Measurements from ENCODE around the gene TAMALIN.
"Not testable (repeated sequence)": the region's sequence is repeated elsewhere in the genome, so short reads cannot be mapped to it uniquely, and the experiment has no call there.

Gene TAMALIN

DNA sequence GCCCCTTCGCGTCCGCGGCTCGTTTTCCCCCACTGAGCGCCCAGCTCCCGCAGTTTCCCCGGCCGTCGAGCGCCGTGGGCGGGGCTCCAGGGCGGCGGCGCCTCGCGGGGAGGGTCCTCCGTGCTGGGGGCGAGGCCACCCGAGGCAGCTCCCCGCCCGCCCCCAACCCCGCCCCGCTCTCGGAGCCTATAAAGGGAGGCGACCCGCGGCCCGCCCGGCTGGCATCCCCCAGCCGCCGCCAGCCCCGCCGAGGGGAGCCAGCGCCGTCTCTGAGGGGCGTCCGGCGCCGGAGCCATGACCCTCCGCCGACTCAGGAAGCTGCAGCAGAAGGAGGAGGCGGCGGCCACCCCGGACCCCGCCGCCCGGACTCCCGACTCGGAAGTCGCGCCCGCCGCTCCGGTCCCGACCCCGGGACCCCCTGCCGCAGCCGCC lies at the start of gene TAMALIN:
Gene TAMALIN (plus strand): TSS at position 221 of the 432 bp plus-strand sequence. CDS start 74 bp downstream, at position 295.
- DNase-seq (ENCODE audit: low read depth in 1 of 2, low spot score in 1 of 2), result peak; percentile 49 to 60

DNA sequence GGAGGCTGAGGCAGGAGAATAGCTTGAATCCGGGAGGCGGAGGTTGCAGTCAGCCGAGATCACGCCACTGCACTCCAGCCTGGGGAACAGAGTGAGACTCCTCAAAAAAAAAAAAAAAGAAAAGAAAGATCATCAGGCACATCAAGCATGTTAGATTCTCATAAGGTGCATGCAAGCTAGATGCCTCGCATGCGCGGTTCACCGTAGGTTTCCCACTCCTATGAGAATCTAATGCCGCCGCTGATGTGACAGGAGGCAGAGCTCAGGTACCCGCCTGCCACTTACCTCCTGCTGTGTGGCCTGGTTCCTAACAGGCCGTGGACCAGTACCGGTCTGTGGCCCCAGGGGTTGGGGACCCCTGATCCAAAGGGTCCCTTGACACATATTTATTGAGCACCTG lies 48.2 kb upstream of the TAMALIN start:
- DNase-seq (ENCODE audit: low read depth in 1 of 2, low spot score in 1 of 2), result no peak

DNA sequence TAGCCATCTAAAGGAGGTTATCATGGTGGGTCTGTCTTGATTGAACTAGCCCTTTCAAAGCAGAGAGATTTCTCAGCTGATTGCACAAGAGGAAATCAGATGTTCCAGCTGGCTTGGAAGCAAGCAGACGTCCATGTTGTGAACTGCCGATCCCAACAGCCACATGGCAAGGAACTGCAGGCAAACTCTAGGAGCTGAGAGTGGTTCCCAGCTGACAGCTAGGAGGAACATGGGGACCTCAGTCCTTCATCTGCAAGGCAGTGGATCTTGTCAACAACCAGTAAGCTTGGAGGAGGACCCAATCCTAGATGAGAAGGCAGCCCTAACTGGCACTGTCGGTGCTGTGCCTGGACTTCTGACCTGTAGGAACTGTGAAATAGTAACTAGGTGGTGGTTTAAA lies 47.5 kb upstream of the TAMALIN start:
- DNase-seq (ENCODE audit: low read depth in 1 of 2, low spot score in 1 of 2), result no peak

DNA sequence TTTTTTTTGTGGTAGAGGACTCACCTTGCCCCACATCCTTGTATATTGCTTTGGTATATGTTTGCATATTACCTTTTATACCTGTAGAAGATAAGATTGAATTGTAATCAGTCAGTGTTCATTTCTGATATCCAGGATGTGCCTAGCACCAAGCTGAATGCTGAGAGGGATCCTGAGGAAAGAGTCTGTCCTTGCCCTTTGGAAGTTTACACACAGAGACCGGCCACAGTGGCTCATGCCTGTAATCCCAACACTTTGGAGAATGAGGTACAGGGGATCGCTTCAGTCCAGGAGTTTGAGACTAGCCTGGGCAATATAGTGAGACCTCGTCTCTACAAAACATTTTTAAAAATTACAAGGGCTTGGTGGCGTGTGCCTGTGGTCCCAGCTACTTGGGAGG lies 46.8 kb upstream of the TAMALIN start:
- no peak for DNase-seq (ENCODE audit: low read depth in 1 of 2, low spot score in 1 of 2)

DNA sequence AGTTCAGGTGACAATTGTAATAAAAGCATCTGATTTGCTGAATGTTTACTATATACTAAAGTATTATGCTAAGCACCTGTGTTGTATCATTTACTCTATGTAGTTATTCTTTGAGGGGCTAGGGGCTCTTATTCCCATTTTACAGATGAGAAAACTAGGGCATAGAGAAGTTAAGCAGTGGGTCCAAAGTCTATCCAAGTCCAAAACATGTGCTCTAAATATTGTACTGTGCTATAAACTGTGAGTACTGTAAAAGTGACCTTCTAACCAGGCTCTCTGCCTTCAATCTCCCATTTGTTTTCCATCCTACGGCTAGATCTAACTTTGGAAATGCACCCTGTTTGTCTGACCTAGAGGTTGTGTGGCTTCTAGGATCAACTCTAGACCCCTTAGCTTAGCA lies 46.3 kb upstream of the TAMALIN start:
- no peak for DNase-seq (ENCODE audit: low read depth in 1 of 2, low spot score in 1 of 2)

DNA sequence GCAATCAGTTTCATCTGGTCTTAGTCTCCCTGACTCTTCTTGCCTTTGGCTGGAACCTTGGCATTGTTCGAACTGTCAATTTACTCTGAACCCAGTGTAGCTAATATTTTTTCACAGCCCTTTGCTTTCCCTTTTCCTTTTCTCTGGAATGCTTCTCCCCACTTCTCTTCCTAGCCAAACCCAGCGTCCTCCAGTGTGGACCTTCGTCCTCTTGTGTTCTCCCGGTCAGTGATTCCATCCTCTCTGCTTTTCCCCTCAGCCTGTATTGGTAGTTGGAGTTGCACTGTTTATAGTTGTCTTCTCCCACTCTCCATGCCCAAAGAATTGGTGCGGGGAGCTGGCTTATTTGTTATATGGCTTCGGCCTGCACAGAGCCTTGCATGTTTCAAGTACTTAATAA lies 45.9 kb upstream of the TAMALIN start:
- DNase-seq (ENCODE audit: low read depth in 1 of 2, low spot score in 1 of 2), result no peak

DNA sequence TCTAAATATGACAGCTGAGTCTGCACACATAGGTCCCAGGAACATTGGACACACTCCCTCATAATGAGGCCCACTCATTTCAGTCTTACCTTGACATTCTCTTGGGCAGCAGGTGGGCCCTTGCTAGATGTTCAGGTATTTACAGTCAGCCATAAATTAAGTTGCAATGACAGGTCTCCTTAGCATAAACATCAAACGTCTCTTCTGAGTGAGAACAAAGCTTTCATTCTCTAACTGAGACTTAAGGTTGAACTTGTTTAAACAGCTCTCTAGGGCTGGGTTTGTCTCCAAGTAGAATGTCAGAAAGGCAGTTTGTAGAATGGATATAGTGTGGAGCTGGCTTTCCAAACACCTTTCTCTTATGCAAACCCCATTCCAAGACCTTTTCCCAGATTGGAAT lies 44.9 kb upstream of the TAMALIN start:
- DNase-seq (ENCODE audit: low read depth in 1 of 2, low spot score in 1 of 2), result no peak

DNA sequence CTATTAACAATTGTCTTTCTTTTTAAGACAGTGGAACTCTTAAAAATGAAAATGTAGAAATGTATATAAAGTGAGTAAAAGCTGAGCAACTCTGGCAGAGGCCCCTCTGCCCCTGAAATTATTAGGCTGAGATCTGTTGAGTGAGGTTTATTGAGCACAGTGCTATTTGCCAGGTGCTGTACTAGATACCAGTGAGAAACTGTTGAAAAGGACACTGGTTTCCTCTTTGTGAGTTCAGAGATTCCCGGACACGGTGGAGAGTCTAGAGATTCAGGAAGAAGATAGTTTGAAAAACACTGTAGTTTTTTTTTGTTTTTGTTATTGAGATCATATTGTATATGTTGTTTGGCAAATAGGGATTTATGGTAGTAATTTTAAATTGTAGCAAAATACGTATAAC lies 44.0 kb upstream of the TAMALIN start:
- no peak for DNase-seq (ENCODE audit: low read depth in 1 of 2, low spot score in 1 of 2)

DNA sequence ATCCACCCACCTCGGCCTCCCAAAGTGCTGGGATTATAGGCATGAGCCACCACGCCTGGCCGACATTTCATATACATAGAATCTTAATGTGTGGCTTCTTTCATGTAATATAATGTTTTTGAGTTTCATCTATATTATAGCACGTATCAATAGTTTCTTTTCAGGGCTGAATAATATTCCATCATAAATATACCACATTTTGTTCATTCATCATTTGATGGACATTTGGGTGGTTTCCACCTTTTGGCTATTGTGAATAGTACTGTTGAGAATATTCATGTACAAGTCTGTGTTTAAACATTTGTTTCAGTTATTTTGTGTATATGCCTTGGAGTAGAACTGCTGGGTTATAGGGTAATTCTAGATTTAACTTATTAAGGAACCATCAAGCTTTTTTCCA lies 43.3 kb upstream of the TAMALIN start:
- no peak for DNase-seq (ENCODE audit: low read depth in 1 of 2, low spot score in 1 of 2)

DNA sequence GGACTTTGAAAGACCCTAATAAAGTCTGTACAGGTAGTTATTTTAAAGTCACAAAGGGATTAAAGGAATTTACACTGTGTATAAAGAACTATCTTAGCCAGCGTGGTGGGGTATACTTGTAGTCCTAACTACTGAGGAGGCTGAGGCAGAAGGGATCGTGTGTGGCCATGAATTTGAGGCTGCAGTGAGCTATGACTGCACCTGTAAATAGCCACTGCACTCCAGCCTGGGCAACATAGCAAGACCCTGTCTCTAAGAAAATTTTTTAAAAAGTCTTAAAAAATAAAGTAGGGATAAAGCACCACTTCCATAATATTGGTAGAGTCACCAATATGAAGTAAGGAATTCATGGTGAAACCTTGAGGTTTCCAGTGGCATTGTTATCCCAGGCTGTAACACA lies 37.1 kb upstream of the TAMALIN start:
- no peak for DNase-seq (ENCODE audit: low read depth in 1 of 2, low spot score in 1 of 2)

DNA sequence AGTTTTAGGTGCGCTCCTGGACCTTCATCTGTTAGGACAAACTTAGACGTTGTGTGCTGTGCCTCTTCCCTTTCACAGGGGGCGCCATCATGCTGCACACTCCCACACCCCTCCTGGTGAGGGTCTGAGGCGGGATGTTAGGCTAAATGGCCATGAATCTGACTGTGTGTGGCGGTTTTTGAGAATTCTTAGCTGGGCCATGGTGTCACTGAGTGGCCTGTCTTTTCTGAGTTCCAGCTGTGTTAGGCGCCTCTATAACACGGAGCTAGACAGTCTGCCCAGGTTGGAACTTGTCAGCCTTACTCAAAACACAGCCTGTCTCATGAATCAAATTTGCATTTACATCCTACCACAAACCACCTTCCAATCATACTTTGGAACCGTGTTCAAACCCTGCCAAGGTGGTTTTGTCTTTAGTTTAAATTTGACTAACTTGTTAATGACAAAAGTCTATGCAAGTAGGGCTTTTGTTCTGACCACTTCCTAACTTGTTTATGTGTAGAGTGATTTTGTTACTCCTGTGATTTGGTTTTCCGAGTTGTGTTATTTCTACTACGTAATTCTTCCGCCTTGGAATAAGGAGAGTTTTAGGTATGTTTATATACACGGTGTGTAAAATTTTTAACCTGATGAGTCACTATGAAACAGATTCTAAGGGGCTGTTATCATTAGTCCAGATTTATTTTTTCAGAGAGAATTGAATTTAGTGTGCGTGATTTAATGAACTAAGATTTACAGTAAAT lies 35.7 kb upstream of the TAMALIN start:
- peak in 1 of 2 donors; percentile 44 for DNase-seq (ENCODE audit: low read depth in 1 of 2, low spot score in 1 of 2)

DNA sequence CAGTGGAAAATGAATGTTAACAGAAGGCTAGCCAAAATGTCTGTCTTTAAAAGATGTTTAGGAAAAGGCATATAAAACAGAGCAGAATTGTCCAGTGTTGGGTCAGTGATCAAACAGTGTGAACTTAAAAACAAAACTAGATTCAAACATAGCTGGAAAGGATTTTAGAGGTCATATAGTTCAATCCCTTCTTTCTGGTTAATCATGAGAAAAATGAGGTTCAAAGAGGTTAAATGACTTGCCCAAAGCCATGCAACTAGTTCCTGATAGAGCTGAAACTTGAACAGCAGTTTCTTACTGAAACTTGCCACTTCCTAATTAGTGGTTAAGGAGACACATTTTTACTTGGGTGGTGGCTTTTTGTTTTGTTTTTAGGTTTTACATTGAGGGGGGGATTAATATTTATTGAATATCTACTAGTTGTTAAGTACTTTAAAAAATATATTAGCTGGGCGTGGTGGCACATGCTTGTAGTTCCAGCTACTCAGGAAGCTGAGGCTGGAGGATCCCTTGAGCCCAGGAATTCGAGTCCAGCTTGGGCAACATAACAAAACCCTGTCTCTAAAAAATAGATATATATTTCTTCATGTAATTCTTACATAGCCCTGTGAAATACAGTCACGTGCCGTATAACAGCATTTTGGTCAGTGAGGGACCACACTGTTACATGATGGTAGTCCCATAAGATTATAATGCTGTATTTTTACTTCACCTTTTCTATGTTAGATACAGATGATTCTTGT lies 34.9 kb upstream of the TAMALIN start:
- DNase-seq (ENCODE audit: low read depth in 1 of 2, low spot score in 1 of 2), result no peak

DNA sequence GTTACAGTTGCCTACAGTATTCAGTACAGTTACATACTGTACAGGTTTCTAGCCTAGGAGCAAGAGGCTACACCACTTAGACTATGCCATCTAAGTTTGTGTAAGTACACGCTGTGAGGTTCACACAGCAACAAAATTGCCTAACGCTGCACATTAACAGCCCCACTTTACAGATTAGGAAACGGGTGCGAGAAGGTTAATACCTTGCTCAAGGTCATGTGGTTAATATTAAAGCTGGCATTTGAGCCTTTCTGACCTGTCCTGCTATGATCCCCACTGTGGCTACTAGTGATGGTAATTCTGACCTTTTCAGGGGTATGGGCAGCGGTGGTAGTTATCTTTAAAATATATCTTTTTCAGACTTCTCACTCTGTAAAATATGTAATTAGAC lies 34.3 kb upstream of the TAMALIN start:
- DNase-seq (ENCODE audit: low read depth in 1 of 2, low spot score in 1 of 2), result no peak

DNA sequence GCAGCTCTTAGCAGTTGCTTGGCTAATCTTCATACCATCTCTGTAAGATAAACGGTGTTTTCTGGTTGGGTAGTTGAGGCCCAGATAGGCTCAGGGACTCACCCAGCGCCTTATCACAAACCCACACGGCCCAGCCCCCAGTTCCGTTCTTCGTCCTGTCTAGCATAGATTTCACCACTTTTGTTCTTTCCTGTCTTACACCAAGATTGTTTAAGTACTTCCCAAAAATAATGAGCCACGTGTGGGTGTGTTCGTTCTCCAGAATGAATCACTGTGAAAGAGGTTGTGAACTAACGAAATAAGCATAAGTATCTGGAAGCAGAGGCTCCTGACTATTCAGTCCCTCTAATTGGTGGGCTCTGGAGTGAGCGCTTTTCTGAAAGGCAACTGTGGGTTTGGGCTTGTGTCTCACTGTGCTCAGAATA lies 33.9 kb upstream of the TAMALIN start:
- peak in 1 of 2 donors; percentile 35 for DNase-seq (ENCODE audit: low read depth in 1 of 2, low spot score in 1 of 2)

DNA sequence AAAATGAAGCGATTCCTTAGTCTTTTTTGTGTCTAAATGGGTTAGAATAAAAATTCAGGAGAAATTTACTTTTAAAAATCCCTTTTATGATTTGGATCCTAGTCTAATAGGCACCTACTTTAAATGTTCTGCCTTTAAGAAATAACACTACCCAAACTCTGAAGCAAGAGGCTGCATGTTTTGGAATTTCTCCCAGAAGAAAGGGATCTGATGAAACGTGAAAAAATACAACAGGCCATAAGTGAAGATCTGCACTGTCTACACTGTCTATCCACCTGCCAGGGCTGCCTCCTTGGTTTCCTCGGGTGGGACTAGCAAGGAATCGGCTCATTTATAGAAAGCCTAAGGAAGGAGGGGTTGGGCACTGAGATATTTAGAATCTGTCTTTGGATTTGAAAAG lies 33.2 kb upstream of the TAMALIN start:
- no peak for DNase-seq (ENCODE audit: low read depth in 1 of 2, low spot score in 1 of 2)

DNA sequence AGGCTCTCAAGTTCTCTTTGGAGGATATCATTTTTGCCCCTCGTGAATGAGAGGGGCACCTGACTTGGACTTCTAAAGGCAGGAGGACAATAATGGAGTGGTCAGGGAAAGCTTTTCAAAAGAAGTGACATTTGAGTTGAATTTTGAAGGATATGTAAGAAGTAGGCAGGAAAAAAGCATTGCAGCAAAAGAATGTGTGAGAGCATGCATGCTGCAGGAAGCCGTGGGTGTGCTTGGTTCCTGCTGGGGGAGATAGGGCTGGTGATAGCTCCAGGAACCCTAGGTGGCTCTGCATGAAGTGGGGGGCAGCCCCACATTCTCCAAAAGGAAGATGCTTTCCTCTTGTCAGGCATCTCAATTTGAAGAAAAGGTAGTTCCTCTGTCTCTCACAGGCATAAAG lies 32.1 kb upstream of the TAMALIN start:
- DNase-seq (ENCODE audit: low read depth in 1 of 2, low spot score in 1 of 2), result no peak

DNA sequence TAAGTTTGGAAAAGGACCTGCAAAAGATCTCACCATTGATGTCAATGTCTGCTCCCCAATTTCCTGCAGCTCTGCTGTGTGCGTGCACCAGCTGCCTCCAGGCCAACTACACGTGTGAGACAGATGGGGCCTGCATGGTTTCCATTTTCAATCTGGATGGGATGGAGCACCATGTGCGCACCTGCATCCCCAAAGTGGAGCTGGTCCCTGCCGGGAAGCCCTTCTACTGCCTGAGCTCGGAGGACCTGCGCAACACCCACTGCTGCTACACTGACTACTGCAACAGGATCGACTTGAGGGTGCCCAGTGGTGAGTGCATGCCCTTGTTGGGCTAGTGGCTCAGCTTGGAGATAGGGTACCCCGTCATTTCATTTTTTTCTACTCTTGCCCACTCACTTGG lies 31.6 kb upstream of the TAMALIN start:
- no peak for DNase-seq (ENCODE audit: low read depth in 1 of 2, low spot score in 1 of 2)

DNA sequence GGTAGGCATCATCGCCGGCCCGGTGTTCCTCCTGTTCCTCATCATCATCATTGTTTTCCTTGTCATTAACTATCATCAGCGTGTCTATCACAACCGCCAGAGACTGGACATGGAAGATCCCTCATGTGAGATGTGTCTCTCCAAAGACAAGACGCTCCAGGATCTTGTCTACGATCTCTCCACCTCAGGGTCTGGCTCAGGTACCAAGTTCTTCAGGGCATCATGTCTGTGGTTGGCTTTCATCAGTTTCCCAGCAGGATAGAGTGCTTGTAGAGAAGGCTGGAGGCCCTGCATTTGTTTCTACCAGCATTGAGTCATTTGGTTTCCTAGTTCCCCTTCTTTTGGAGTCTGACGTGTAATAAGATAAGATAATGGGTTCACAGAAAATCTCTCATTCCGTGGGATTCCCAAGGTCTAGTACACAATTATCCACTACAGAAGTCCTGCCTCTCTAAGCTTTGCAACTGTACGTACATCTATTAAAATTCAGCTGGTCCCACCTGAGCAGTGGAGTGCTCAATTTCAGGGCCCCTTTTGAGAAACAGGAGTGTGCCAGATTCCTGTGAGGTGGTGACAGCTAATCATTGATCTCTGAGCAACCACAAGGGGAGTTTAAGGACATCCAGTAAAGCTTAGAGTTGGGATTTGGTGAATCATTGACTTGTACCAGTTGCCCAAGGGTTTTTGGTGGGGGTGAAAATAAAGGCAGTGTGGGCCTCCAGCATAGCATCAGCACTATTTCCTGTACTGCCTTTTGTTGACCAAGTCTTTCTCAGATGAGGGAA lies 30.2 kb upstream of the TAMALIN start:
- no peak for DNase-seq (ENCODE audit: low read depth in 1 of 2, low spot score in 1 of 2)

DNA sequence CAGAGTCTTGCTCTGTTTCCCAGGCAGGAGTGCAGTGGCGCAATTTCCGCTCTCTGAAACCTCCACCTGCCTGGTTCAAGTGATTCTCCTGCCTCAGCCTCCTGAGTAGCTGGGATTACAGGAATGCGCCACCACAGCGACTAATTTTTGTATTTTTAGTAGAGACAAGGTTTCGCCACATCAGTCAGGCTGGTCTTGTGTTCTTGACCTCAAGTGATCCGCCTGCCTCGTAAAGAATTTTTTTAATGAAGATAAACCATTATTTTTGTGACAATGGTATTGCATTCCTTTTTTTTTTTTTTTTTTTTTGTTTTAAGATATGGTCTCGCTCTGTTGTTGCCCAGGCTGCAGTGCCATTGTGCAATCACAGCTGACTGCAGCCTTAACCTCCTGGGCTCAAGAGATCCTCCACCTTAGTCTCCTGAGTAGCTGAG lies 29.4 kb upstream of the TAMALIN start:
- DNase-seq (ENCODE audit: low read depth in 1 of 2, low spot score in 1 of 2), result no peak

DNA sequence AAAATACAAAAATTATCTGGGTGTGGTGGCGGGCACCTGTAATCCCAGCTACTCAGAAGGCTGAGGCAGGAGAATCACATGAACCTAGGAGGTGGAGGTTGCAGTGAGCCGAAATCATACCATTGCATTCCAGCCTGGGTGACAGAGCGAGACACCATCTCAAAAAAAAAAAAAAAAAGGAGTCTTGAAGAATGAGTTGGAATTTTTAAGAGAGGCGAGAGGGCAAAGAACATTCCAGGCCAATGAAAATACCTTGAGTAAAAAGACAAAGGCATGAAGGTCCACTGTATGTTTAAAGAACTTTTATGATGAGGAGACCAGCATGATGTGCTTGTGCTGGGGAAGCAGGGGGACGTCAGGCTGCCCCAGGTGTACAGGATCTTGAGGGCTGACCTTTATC lies 27.4 kb upstream of the TAMALIN start:
- not testable (repeated sequence) for DNase-seq (ENCODE audit: low read depth in 1 of 2, low spot score in 1 of 2)

DNA sequence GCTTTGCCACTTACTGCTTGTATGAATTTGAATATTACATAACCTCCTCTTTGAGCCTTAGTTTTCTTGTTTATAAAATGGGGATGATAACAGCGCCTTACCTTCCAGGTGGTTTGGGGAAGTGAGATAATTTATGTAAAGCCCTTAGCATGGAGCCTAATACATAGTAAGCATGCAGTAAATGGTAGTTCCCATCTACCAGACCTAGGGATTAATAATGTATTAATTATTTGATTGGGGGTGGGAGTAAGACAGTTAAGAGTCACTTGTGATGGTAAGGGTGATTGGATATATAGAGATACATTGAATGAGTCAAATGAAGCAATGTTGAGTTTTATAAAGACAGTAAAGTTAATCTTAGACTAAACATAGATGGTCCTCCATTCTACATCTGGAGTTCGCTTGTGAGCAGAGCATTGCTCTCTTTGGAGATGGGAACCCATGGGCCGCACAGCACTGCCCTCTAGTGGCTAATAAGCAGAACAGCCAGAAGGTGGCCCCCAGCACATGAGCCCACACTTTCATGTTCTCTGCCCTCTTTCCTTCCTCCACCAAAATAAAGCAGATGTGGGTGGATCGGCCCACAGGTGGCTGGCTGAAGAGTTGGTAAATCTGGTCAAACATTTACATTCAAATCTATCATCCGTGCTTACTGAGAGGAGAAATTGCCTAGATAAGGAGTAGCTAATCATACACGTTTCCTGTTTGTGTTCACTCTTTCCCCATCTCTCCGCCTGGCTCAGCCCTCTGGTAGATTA lies 26.5 kb upstream of the TAMALIN start:
- DNase-seq (ENCODE audit: low read depth in 1 of 2, low spot score in 1 of 2), result peak; percentile 46 to 59
